ENCODE results near the gene TBXT.

The TBXT gene

DNA sequence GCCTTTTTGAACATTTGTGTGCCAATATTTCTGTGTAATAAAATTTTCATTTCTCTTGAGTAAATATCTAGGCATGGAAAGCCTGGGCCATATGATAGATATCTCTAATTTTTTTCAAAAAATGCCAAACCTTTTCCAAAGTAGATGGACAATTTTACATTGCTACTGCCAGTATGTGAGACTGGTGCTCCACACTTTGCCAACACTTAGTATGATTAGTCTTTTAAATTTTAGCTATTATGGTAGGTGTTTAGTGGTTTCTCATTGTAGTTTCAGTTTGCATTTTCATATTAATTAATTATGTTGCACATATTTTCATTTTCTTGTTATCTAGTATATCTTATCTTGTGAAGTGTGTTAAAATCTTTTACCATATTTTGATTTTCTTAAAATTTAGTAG, 52.0 kb downstream of the TBXT start:
- Histone ChIP-seq H3K27me3 (replicated peaks; ENCODE audit: control insufficient read depth, insufficient read depth, low read length, poor library complexity, severe bottlenecking) (no peaks in the 10 kb centered on the region), H3K4me1 (ENCODE audit: control insufficient read depth, insufficient read depth, low read length, poor library complexity, severe bottlenecking) (no peaks in the 10 kb centered on the region), H3K36me3 (ENCODE audit: control insufficient read depth, insufficient read depth, low read length) (no peaks in the 10 kb centered on the region), H3K9me3 (ENCODE audit: control insufficient read depth, low read length) (no peaks in the 10 kb centered on the region), H3K4me3 (ENCODE audit: insufficient read depth, low read depth, low read length, poor library complexity, severe bottlenecking) (no peak overlapping the region), H3K27ac (ENCODE audit: insufficient read depth, low read length, poor library complexity, severe bottlenecking) (no peak overlapping the region)
- DNase-seq = no peak

DNA sequence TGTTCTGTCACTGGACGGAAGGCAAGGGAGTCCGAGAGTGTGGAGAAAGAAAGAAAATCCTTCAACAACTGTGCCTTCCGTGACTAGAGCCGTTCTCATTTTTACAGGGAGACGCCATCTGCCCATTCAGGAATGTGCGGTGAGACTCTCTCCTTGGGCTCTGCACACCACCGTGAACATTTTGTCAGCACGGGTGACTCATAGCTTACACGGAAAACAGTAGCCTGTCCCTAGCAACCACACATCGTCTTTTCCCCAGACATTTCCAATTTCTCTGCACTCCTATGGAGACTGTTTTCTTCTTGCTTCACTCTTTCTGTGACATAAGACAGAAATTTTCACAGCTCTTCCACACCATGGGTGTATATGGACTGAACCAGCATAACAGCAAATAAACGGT, 55.1 kb downstream of the TBXT start:
- H3K4me1 ChIP-seq (ENCODE audit: control insufficient read depth, insufficient read depth, low read length, poor library complexity, severe bottlenecking) = no peaks in the 10 kb centered on the region
- H3K36me3 ChIP-seq (ENCODE audit: control insufficient read depth, insufficient read depth, low read length) = no peaks in the 10 kb centered on the region
- no peak overlapping the region for H3K4me3 ChIP-seq (ENCODE audit: insufficient read depth, low read depth, low read length, poor library complexity, severe bottlenecking)
- no peak overlapping the region for H3K27ac ChIP-seq (ENCODE audit: insufficient read depth, low read length, poor library complexity, severe bottlenecking)
- no peak for DNase-seq
- no peaks in the 10 kb centered on the region for H3K9me3 ChIP-seq (ENCODE audit: control insufficient read depth, low read length)
- peaks cover 3% of the 10 kb centered on the region for H3K27me3 ChIP-seq (replicated peaks; ENCODE audit: control insufficient read depth, insufficient read depth, low read length, poor library complexity, severe bottlenecking)

DNA sequence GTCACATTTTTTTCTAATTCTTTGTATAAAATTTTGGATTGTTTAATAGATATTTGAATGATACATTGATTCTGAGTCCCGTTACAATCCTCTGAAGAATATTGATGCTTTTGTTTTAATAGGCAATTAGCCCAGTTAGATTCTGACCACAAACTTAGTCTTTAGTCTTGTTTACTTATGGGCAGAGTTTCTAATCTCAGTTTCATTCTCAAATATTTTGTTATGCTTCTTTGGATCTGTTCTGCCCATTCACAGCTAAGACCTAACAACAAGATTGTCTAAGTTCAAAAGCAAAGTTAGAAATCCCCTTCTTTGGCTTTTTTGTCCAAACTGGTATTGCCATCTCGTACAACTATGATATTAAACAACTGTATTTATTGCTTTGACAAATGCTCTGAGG, 58.0 kb downstream of the TBXT start:
- no peaks in the 10 kb centered on the region for H3K9me3 ChIP-seq (ENCODE audit: control insufficient read depth, low read length)
- no peak for DNase-seq

More for the DNA sequence above, 58.0 kb downstream of the TBXT start:
- Histone ChIP-seq H3K27me3 (replicated peaks; ENCODE audit: control insufficient read depth, insufficient read depth, low read length, poor library complexity, severe bottlenecking) (peaks cover 3% of the 10 kb centered on the region), H3K36me3 (ENCODE audit: control insufficient read depth, insufficient read depth, low read length) (no peaks in the 10 kb centered on the region), H3K27ac (ENCODE audit: insufficient read depth, low read length, poor library complexity, severe bottlenecking) (no peak overlapping the region), H3K4me3 (ENCODE audit: insufficient read depth, low read depth, low read length, poor library complexity, severe bottlenecking) (no peak overlapping the region), H3K4me1 (ENCODE audit: control insufficient read depth, insufficient read depth, low read length, poor library complexity, severe bottlenecking) (no peaks in the 10 kb centered on the region)
